HG03442 (cell line): ENCODE results near the gene UHRF2.

ENCODE experiments used
- ATAC-seq: cut with Tn5 transposase; IDR thresholded peaks from one replicate; pipeline ENCODE4 v1.9.1; 2021; ENCODE audit warnings: mild to moderate bottlenecking, moderate library complexity; ENCODE audit not compliant: unreplicated experiment

The UHRF2 gene

DNA sequence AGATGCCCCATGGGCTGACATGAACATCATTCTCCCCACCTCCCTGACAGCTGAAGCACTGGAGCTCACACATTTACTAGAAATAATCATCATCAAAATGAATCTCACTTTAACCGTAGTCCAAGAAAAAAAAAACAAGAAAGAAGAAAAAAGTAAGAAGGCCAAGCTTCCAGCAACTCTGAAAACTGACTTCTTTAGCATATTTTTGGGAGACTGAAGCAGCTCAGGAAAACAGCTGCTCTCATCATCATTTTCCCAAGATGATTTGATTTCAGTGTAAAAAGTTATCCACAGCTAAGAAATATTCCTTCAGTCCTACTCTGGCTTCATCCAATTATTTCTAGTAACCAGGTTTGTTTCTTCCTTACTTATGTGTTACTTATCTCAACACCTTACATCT, 140.9 kb downstream of the UHRF2 start:
- ATAC-seq: no peak
